Effector memory CD4-positive, alpha-beta T cell (primary cell): ENCODE results near the gene RAD51B.

ENCODE experiments used
- DNase-seq, 3 donors: peaks; one replicate each; pipeline ENCODE4 v3.0.0-alpha.2; 2020
- H3K27ac ChIP-seq: 2 replicates; pipeline ENCODE4 v1.7.0; 2013; ENCODE audit warnings: mild to moderate bottlenecking, low read length, moderate library complexity; ENCODE audit not compliant: insufficient read depth, poor library complexity, severe bottlenecking
- H3K27me3 ChIP-seq: replicated peaks from 2 replicates; pipeline ENCODE4 v1.7.0; 2013; ENCODE audit warnings: mild to moderate bottlenecking, low read length; ENCODE audit not compliant: insufficient read depth, control insufficient read depth, poor library complexity, severe bottlenecking
- H3K36me3 ChIP-seq: 2 replicates; pipeline ENCODE4 v1.7.0; 2013; ENCODE audit warnings: mild to moderate bottlenecking, low read length, moderate library complexity; ENCODE audit not compliant: control insufficient read depth, insufficient read depth
- H3K4me1 ChIP-seq: 2 replicates; pipeline ENCODE4 v1.7.0; 2013; ENCODE audit warnings: low read length, mild to moderate bottlenecking; ENCODE audit not compliant: control insufficient read depth, insufficient read depth, poor library complexity, severe bottlenecking
- H3K4me3 ChIP-seq: 2 replicates; pipeline ENCODE4 v1.7.0; 2013; ENCODE audit warnings: low read length, low read depth, mild to moderate bottlenecking; ENCODE audit not compliant: insufficient read depth, poor library complexity, severe bottlenecking
- H3K9me3 ChIP-seq: 2 replicates; pipeline ENCODE4 v1.7.0; 2013; ENCODE audit warnings: mild to moderate bottlenecking, low read length, moderate library complexity; ENCODE audit not compliant: control insufficient read depth

The RAD51B gene

DNA sequence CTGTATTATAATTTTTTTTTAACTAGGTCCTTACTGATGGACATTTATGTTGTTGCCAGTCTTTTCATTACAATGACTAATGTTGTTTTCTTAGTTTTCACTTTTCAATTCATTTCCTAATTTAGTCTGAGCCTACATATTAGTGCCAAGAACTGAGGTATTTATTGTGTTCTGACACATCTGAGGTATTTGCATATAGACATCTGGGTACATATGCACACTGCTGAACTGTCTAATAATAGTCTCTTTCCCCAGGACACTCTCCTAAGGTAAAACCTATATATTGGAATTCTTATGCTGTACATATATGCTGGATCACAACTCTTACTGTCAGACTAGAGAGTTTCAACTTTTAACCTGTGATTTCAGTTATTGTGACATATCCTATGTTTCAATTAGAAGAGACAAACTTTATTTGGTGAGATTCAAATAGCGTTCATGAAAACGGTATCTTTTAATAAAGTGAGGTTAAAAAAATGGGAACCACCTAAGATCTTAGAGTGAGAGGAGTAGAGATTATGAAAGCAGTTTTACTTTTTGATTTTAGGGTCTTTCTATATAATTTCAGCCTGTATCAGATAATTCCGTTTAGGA, 263.2 kb downstream of the RAD51B start:
- H3K36me3 ChIP-seq = no peaks in the 10 kb centered on the region
- no peaks in the 10 kb centered on the region for H3K4me1 ChIP-seq
- H3K27me3 ChIP-seq = no peaks in the 10 kb centered on the region
- no peaks in the 10 kb centered on the region for H3K9me3 ChIP-seq
- no peak overlapping the region for H3K4me3 ChIP-seq
- no peak for DNase-seq
- H3K27ac ChIP-seq = no peak overlapping the region

DNA sequence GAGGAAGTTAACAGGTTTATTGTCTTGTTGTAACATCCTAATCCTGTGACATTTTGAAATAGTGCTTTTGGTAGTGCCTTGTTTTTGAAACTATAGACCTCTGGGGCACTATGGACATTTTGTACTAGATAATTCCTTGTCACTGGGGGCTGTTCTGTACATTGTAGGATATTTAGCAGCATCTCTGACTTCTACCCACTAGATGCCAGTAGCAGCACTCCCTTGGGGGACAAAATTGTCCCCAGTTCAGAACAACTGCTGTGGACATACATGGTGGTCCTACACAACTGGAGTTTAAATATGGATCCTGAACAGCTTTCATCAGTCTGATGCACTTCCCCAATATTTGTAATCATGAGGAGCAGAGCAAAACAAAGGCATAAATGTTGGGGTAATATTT, 264.7 kb downstream of the RAD51B start:
- no peak for DNase-seq
- Histone ChIP-seq H3K36me3 (no peaks in the 10 kb centered on the region), H3K27me3 (no peaks in the 10 kb centered on the region), H3K27ac (no peak overlapping the region), H3K4me1 (no peaks in the 10 kb centered on the region), H3K9me3 (no peaks in the 10 kb centered on the region), H3K4me3 (no peak overlapping the region)

DNA sequence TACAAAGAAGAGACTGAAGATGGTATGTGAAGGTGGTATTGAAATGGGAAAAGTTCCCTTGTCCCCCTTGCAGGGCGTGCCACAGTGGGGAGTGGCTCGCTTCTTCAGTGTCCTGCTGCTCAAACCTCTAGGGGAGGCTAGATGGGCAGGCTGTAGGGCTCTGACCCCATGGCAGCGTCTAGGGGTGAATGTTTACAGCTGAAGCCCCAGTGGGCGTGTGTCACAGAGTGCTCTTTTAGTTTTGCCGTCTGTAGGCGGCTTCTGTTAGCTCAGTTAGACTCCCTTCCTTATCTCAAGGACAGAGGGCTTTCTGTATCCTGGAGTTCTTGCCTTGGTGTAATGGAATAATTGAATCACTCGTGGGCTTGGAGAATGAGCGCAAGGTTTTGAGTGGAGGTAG, 266.2 kb downstream of the RAD51B start:
- H3K4me3 ChIP-seq = no peak overlapping the region
- no peaks in the 10 kb centered on the region for H3K36me3 ChIP-seq
- H3K27ac ChIP-seq = no peak overlapping the region
- H3K4me1 ChIP-seq = no peaks in the 10 kb centered on the region
- H3K27me3 ChIP-seq = no peaks in the 10 kb centered on the region
- DNase-seq = no peak
- H3K9me3 ChIP-seq = no peaks in the 10 kb centered on the region

DNA sequence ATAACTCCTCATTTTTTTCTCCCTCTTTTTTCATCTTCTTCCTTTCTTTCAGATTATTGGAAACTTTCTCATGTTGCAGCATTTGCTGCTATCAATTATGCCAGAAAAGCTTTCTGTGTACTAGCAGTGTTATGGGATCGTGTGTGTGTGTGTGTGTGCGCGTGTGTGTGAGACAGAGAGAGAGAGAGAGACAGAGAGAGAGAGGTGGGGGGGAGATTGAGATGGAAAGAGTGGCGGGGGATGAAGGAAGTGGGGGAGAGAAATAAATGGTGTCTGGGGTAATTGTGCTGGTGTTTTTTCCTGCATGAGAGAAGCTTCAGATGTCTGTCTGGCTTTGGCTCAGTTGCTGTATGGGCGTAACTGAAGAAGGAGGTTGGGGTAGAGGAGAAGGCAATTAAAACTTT, 268.9 kb downstream of the RAD51B start:
- H3K36me3 ChIP-seq = no peaks in the 10 kb centered on the region
- no peak for DNase-seq
- H3K9me3 ChIP-seq = no peaks in the 10 kb centered on the region
- H3K4me3 ChIP-seq = no peak overlapping the region
- H3K27ac ChIP-seq = no peak overlapping the region
- no peaks in the 10 kb centered on the region for H3K27me3 ChIP-seq
- no peaks in the 10 kb centered on the region for H3K4me1 ChIP-seq

DNA sequence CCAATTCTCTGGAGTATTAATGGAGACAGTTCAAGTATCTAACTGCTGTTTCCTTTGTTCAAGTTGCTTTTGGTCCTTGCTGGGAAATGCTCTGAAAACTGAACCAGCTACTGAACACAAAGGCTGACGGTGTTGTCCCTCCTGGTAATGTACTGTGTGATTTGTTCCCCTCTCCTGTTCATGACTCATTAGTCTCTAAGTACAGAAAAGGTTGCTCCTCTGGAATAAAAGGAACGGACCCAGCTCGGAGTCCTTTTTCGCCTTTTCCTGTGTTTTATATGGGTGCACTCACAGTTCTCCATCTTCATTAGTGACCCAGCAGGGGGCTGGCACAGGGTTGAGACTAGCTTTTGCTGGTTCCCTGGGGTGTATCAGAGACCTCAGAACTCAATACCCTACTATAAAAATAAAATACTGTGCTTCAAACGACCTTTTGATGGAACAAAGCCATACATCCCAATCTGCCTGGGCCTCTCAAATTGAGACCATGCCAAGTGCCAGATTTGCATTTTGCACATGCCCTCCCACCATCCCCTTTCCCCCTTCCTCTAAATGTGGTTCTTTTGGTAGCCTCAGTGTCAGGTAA, 269.7 kb downstream of the RAD51B start:
- Histone ChIP-seq H3K36me3 (no peaks in the 10 kb centered on the region), H3K9me3 (no peaks in the 10 kb centered on the region), H3K27ac (no peak overlapping the region), H3K4me1 (no peaks in the 10 kb centered on the region), H3K4me3 (no peak overlapping the region), H3K27me3 (no peaks in the 10 kb centered on the region)
- no peak for DNase-seq

DNA sequence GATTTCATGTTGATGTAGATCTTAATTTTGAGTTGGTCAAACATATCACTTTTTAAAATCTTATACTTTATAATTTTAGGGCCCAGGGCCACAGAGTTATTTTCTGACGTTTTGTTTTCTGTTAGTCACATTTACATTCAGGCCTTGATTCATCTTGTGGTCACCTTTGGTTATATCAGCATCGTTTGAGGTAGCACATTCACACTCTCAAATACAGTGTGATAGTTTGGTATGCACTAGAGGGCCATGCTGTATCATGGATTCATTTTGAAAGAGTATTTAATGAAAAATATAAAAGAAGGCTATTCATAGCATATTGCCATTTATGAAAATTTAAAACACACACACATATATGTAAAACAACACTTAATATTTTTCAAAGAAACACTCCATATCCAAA, 274.6 kb downstream of the RAD51B start:
- H3K9me3 ChIP-seq = no peaks in the 10 kb centered on the region
- H3K4me3 ChIP-seq = no peak overlapping the region
- H3K27me3 ChIP-seq = no peaks in the 10 kb centered on the region
- no peaks in the 10 kb centered on the region for H3K4me1 ChIP-seq
- no peak overlapping the region for H3K27ac ChIP-seq
- no peaks in the 10 kb centered on the region for H3K36me3 ChIP-seq
- no peak for DNase-seq

DNA sequence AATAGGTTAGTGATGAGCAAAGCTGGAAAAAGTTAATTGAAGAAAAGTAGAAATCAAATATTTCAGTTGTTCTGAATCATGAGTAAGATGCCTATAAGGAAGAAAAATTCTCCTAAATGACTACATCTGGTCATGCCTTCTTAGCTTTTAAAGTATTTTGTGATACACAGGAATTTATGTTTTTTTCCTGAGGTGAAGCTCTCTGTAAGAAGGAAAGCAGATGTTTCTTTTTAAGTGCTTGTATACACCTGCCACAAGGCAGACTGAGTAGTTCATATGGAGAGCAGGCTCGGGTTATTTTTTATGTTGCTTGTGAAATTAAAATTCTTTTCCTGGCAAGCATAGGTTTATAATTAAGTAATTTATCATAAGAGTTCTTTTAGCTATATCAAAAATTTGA, 275.2 kb downstream of the RAD51B start:
- no peaks in the 10 kb centered on the region for H3K4me1 ChIP-seq
- H3K9me3 ChIP-seq = no peaks in the 10 kb centered on the region
- H3K4me3 ChIP-seq = no peak overlapping the region
- H3K27me3 ChIP-seq = no peaks in the 10 kb centered on the region
- no peak for DNase-seq
- H3K27ac ChIP-seq = no peak overlapping the region
- H3K36me3 ChIP-seq = no peaks in the 10 kb centered on the region

DNA sequence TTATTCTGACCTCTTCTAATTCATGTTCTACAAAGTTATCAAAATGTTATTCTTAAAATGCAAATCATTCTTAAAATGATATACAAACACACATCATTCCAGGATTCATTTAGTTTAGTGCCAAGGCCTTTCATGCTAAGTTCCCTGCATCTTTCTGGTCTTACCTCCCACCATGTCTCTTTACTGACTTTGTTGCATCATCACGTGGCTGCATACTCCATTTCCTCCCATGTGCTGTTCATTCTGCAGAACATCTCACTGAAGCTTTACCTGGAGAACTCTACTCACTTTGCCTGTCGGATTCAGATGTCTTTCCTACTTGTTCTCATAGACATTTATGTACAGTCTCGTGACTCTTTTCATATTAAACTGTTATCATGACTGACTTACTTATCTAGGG, 278.1 kb downstream of the RAD51B start:
- Histone ChIP-seq H3K4me1 (no peaks in the 10 kb centered on the region), H3K4me3 (no peak overlapping the region), H3K9me3 (no peaks in the 10 kb centered on the region), H3K27ac (no peak overlapping the region), H3K36me3 (no peaks in the 10 kb centered on the region), H3K27me3 (no peaks in the 10 kb centered on the region)
- DNase-seq = no peak

DNA sequence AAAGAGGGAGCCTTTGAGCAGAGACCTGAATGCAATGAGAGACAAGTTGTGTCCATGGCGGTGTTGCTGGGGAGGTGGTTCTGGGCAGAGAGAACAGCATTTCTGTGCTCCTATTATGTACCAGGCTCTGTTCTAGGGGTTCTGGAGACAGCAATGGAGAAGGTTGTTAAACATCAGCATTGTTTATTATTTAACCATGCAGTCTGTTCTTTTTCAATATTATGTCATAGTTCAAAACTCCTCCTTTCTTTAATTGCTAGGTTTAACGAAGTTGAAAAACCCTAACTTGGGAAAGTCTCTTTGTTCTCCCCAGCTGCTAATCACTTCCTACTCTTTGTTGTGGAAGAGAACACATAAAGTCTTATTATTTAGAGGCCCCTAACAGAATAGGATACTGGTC, 279.3 kb downstream of the RAD51B start:
- Histone ChIP-seq H3K4me3 (no peak overlapping the region), H3K36me3 (no peaks in the 10 kb centered on the region), H3K27ac (no peak overlapping the region), H3K4me1 (no peaks in the 10 kb centered on the region), H3K9me3 (no peaks in the 10 kb centered on the region), H3K27me3 (no peaks in the 10 kb centered on the region)
- no peak for DNase-seq

DNA sequence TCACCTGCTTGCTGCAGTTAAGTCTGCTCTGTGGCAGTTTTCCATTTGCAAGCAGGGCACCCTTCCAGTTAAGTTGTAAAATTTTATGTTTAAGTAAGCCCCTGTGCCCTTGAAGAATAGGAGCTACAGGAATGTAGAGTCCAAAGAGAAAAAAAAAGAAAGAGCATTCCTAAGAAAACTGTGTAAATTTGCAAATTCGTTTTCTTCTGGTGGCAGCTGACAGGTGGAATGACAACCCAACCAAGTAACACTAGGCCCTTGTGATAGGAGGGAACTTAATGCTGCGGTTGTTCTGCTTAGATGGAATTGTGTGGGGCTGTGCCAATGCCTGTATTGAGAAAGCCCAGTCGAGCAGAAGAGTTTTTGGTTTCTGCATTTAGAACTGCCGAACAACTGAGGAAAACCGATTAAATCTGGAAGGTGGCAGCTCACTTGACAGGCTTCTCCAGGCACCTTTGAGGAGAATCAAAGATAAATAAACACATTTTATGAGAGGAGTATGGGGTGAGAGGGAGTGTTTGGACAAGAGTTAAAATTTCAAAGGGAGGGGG, 280.0 kb downstream of the RAD51B start:
- no peak overlapping the region for H3K27ac ChIP-seq
- no peak overlapping the region for H3K4me3 ChIP-seq
- no peaks in the 10 kb centered on the region for H3K36me3 ChIP-seq
- no peaks in the 10 kb centered on the region for H3K27me3 ChIP-seq
- no peaks in the 10 kb centered on the region for H3K9me3 ChIP-seq
- DNase-seq = no peak
- H3K4me1 ChIP-seq = no peaks in the 10 kb centered on the region
